CD4-positive, alpha-beta T cell treated with Interferon gamma for 1 hour (primary cell): ENCODE measurements around the gene MEGF11.
"Not testable (repeated sequence)": the region's sequence is repeated elsewhere in the genome, so short reads cannot be mapped to it uniquely, and the experiment has no call there.

ENCODE experiments used
- DNase-seq: peaks from one replicate; pipeline ENCODE4 v3.0.0-alpha.2; 2020

The MEGF11 gene

GRCh38 chr15:65909831-65910230 lies 343.7 kb downstream of the MEGF11 start:
- no peak for DNase-seq

- no peak for DNase-seq
These were observed 344.7 kb downstream of the MEGF11 start for GRCh38 chr15:65908876-65909275.

- DNase-seq: no peak
These were observed 345.9 kb downstream of the MEGF11 start for GRCh38 chr15:65907661-65908060.

GRCh38 chr15:65906396-65906795 lies 347.2 kb downstream of the MEGF11 start:
- no peak for DNase-seq

- DNase-seq: no peak
These were observed 349.2 kb downstream of the MEGF11 start for GRCh38 chr15:65904301-65904700.

- no peak for DNase-seq
These were observed 350.1 kb downstream of the MEGF11 start for GRCh38 chr15:65903296-65904073.

GRCh38 chr15:65902373-65902772 lies 351.2 kb downstream of the MEGF11 start:
- peak; percentile 77 for DNase-seq

- DNase-seq: no peak
These were observed 351.7 kb downstream of the MEGF11 start for GRCh38 chr15:65901836-65902235.

GRCh38 chr15:65901336-65901735 lies 352.2 kb downstream of the MEGF11 start:
- no peak for DNase-seq

GRCh38 chr15:65900488-65900887 lies 353.1 kb downstream of the MEGF11 start:
- no peak for DNase-seq

- no peak for DNase-seq
These were observed 357.3 kb downstream of the MEGF11 start for GRCh38 chr15:65896236-65896635.

GRCh38 chr15:65893060-65893459 lies 360.5 kb downstream of the MEGF11 start:
- DNase-seq: no peak

GRCh38 chr15:65888981-65889380 lies 364.6 kb downstream of the MEGF11 start:
- DNase-seq: no peak

- peak; percentile 37 for DNase-seq
These were observed 366.0 kb downstream of the MEGF11 start for GRCh38 chr15:65887565-65887964.

- DNase-seq: no peak
These were observed 367.8 kb downstream of the MEGF11 start for GRCh38 chr15:65885668-65886218.

GRCh38 chr15:65884511-65884910 lies 369.0 kb downstream of the MEGF11 start:
- DNase-seq: no peak

- no peak for DNase-seq
These were observed 370.0 kb downstream of the MEGF11 start for GRCh38 chr15:65883571-65883970.

- DNase-seq: no peak
These were observed 371.6 kb downstream of the MEGF11 start for GRCh38 chr15:65881766-65882434.

GRCh38 chr15:65877749-65878148 lies 375.8 kb downstream of the MEGF11 start:
- DNase-seq: no peak

GRCh38 chr15:65875458-65875857 lies 378.1 kb downstream of the MEGF11 start:
- DNase-seq: no peak

- DNase-seq: no peak
These were observed 380.3 kb downstream of the MEGF11 start for GRCh38 chr15:65873256-65873655.

- DNase-seq: not testable (repeated sequence)
These were observed 381.0 kb downstream of the MEGF11 start for GRCh38 chr15:65872596-65872995.

- not testable (repeated sequence) for DNase-seq
These were observed 381.7 kb downstream of the MEGF11 start for GRCh38 chr15:65871886-65872285.

- DNase-seq: no peak
These were observed 382.5 kb downstream of the MEGF11 start for GRCh38 chr15:65870889-65871533.
